GM23248 (cell line): ENCODE measurements around the gene DGKH. TPM values are rescaled to one million over a fixed set of nuclear protein-coding genes. Genes with fewer than 3 reads are reported as not detected.

Experiments
- DNase-seq: peaks from one replicate; pipeline ENCODE4 v3.0.0-alpha.2; 2015
- H2AFZ ChIP-seq: fragments of 200-600 bp; sonication (generic); 2 replicates; pipeline ENCODE4 v1.6.1; 2016; ENCODE audit warnings: antibody characterized with exemption
- H3F3A ChIP-seq: fragments of 200-600 bp; sonication (generic); 2 replicates; pipeline ENCODE4 v1.6.1; 2016; ENCODE audit warnings: mild to moderate bottlenecking, antibody characterized with exemption, mixed run types; ENCODE audit not compliant: insufficient read depth
- H3K27ac ChIP-seq: fragments of 200-600 bp; sonication (generic); 2 replicates; pipeline ENCODE4 v1.5.1; 2016; ENCODE audit warnings: mild to moderate bottlenecking
- H3K27me3 ChIP-seq: fragments of 200-600 bp; sonication (generic); replicated peaks from 2 replicates; pipeline ENCODE4 v1.6.1; 2016; ENCODE audit warnings: mild to moderate bottlenecking; ENCODE audit not compliant: insufficient read depth
- H3K36me3 ChIP-seq: fragments of 200-600 bp; sonication (generic); 2 replicates; pipeline ENCODE4 v1.6.1; 2016; ENCODE audit warnings: low read depth, mild to moderate bottlenecking
- H3K4me1 ChIP-seq: fragments of 200-600 bp; sonication (generic); 2 replicates; pipeline ENCODE4 v1.6.1; 2016; ENCODE audit warnings: mild to moderate bottlenecking; ENCODE audit not compliant: insufficient read depth
- H3K4me2 ChIP-seq: fragments of 200-600 bp; sonication (generic); one replicate; pipeline ENCODE4 v1.6.1; 2016; ENCODE audit warnings: mild to moderate bottlenecking; ENCODE audit not compliant: unreplicated experiment
- H3K4me3 ChIP-seq: fragments of 200-600 bp; sonication (generic); 2 replicates; pipeline ENCODE4 v1.5.1; 2016; ENCODE audit warnings: mild to moderate bottlenecking
- H3K79me2 ChIP-seq: fragments of 200-600 bp; sonication (generic); 2 replicates; pipeline ENCODE4 v1.6.1; 2016; ENCODE audit warnings: mild to moderate bottlenecking; ENCODE audit not compliant: insufficient read depth
- H3K9ac ChIP-seq: fragments of 200-600 bp; sonication (generic); 2 replicates; pipeline ENCODE4 v1.6.1; 2016; ENCODE audit warnings: mild to moderate bottlenecking
- H3K9me2 ChIP-seq: fragments of 200-600 bp; sonication (generic); 2 replicates; pipeline ENCODE4 v1.6.1; 2016; ENCODE audit warnings: mixed run types, mild to moderate bottlenecking, moderate library complexity; ENCODE audit not compliant: insufficient read depth
- H3K9me3 ChIP-seq: fragments of 200-600 bp; sonication (generic); one replicate; pipeline ENCODE4 v1.6.1; 2017; ENCODE audit warnings: low read depth
- H4K20me1 ChIP-seq: fragments of 200-600 bp; sonication (generic); 2 replicates; pipeline ENCODE4 v1.6.0; 2016; ENCODE audit not compliant: insufficient read depth
- EZH2 ChIP-seq: fragments of 200-600 bp; sonication (generic); IDR thresholded peaks from 2 replicates; pipeline ENCODE4 v1.6.1; 2018; ENCODE audit warnings: antibody characterized with exemption, mild to moderate bottlenecking; ENCODE audit not compliant: insufficient read depth, poor library complexity, severe bottlenecking
- EZH2phosphoT487 ChIP-seq: fragments of 200-600 bp; sonication (generic); IDR thresholded peaks from 2 replicates; pipeline ENCODE4 v1.6.1; 2018; ENCODE audit warnings: antibody characterized with exemption, moderate library complexity, mild to moderate bottlenecking, low read depth; ENCODE audit not compliant: insufficient read depth
- WGBS, 2 experiments: methylation state at CpG; one replicate each; pipeline ENCODE4 v1.1.6; 2015 to 2017; ENCODE audit warnings: low lambda C conversion rate in 2 of 2, low coverage in 1 of 2; ENCODE audit errors: missing lambda C conversion rate in 2 of 2; 5-methylcytosine and 5-hydroxymethylcytosine counted together
- in situ Hi-C: fragments of 300-500 bp; cut with MboI; formaldehyde crosslinking; loops from 2 replicates; pipeline ENCODE4 v1.15.0; 2020
- polyA plus RNA-seq: library from polyadenylated mRNA; unstranded; fragments of >200 nt; fragmentation: Nextera tagmentation; extraction: Ambion mirVana; gene quantifications from 2 replicates; pipeline ENCODE4 v1.2.1, GENCODE V29; 2016
- total RNA-seq: library from RNA; depleted of rRNA; stranded (reverse); fragments of >200 nt; shearing (Covaris generic); gene quantifications from 2 replicates; pipeline ENCODE4 v1.2.3, GENCODE V29; 2014

Gene DGKH
- total and polyA plus RNA-seq, 2 experiments from 2014 or later = 1.4 to 7.1 TPM

DNA sequence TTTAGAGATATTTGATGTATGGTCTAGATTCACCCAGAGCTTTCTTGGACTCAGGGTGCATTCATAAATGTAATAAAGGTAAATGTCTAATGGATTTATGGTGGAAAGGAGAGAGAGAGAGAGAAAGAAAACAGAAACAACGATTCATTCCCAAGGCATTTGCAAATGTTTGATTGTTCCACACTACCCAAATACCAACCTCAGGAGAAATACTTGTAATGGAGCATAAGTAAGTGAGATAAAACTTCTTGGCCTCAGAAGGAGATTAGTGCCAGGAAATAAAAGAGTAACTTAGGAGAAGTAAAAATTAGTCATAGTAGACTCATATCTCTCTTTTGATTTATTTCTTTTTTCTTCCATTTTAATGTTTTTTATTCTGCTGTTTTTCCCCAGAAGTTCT lies 40.6 kb upstream of the DGKH start:
- Histone ChIP-seq H3K27me3 (no peaks in the 10 kb centered on the region), H3K4me3 (no peak overlapping the region), H3K4me2 (peak overlapping the region; percentile 11), H3K27ac (peak overlapping the region; percentile 6; the same call in 1 of the 2 replicates), H3F3A (peaks cover 17% of the 10 kb centered on the region), H3K9me3 (no peaks in the 10 kb centered on the region), H3K9ac (no peak overlapping the region), H3K4me1 (peaks cover 13% of the 10 kb centered on the region), H3K79me2 (no peaks in the 10 kb centered on the region), H2AFZ (no peak overlapping the region), H3K9me2 (no peaks in the 10 kb centered on the region), H3K36me3 (no peaks in the 10 kb centered on the region), H4K20me1 (no peaks in the 10 kb centered on the region)
- peak; percentile 56 for DNase-seq
- WGBS, 2 experiments = 35 to 48% methylated on average over 1 of the region's 1 CpG
- in situ Hi-C loops = no loop called here
- no peak for TF ChIP-seq EZH2
- no peak for TF ChIP-seq EZH2phosphoT487

DNA sequence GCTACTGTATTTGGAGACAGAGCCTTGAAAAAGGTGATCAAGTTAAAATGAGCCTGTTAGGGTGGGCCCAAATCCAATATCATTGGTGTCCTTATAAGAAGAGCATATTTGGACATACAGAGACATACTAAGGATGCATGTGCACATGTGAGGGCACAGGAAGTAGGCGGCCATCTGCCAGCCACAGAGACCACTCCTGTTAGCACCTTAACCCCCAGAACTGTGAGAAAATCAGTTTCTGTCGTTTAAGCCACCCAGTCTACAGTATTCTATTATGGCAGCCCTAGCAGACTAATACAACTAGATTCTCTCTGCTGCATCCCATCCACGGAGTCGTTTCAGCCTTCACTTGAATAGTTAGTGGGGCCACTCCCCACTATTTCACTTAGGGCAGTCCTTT lies 39.4 kb upstream of the DGKH start:
- Histone ChIP-seq H3K9me2 (no peaks in the 10 kb centered on the region), H2AFZ (no peak overlapping the region), H3F3A (peaks cover 17% of the 10 kb centered on the region), H3K9ac (no peak overlapping the region), H4K20me1 (no peaks in the 10 kb centered on the region), H3K9me3 (no peaks in the 10 kb centered on the region), H3K4me2 (no peak overlapping the region), H3K4me1 (peaks cover 13% of the 10 kb centered on the region), H3K36me3 (no peaks in the 10 kb centered on the region), H3K27me3 (no peaks in the 10 kb centered on the region), H3K4me3 (no peak overlapping the region), H3K79me2 (no peaks in the 10 kb centered on the region), H3K27ac (no peak overlapping the region)
- no peak for DNase-seq
- WGBS, 2 experiments = 60 to 65% methylated on average over 4 of the region's 4 CpGs
- in situ Hi-C loops = no loop called here
- no peak for TF ChIP-seq EZH2
- TF ChIP-seq EZH2phosphoT487 = no peak

DNA sequence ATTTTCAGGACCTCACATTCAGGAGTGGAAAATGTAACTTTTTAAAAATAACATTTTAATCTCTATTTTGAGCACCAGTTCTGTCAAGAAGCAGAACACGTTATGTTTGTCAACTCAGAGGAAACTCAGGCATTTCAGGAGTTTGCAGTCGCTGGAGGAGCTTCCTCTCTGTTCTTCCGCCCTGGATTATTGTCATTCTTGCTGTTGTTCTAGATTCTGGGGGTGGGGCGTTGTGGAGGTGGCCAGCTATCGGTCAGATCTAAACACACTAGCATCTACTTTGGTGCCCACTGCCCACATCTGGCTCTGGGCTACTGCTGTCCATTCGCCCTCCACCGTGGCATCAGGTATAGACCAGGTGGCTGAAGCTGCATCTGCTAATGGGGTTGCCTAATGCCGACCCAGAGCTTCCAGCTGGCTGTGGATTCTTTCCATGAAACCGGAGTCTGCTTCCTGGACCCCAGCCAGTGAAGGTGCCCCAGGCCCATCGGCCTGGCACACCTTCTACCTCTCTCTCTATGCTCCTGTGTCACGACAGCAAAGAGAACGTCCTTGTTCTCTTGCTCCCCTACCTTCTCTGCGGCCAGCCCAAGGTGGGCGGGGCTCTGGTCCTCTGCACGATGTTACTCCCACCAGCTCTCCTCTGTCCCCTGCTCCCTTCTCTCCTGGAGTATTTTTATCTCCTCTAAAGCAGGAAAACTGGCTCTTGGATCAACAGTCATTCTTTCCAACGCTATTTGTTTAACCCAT lies 36.7 kb upstream of the DGKH start:
- Histone ChIP-seq H3K9ac (no peak overlapping the region), H3K9me3 (no peaks in the 10 kb centered on the region), H3K4me2 (no peak overlapping the region), H3K36me3 (no peaks in the 10 kb centered on the region), H3K4me3 (no peak overlapping the region), H3F3A (peaks cover 17% of the 10 kb centered on the region), H2AFZ (no peak overlapping the region), H3K9me2 (no peaks in the 10 kb centered on the region), H4K20me1 (no peaks in the 10 kb centered on the region), H3K4me1 (peaks cover 13% of the 10 kb centered on the region), H3K79me2 (no peaks in the 10 kb centered on the region), H3K27me3 (no peaks in the 10 kb centered on the region), H3K27ac (no peak overlapping the region)
- in situ Hi-C loops = no loop called here
- TF ChIP-seq EZH2phosphoT487 (no peak), EZH2 (no peak)
- no peak for DNase-seq
- WGBS, 2 experiments = 56 to 61% methylated on average over 16 of the region's 16 CpGs

DNA sequence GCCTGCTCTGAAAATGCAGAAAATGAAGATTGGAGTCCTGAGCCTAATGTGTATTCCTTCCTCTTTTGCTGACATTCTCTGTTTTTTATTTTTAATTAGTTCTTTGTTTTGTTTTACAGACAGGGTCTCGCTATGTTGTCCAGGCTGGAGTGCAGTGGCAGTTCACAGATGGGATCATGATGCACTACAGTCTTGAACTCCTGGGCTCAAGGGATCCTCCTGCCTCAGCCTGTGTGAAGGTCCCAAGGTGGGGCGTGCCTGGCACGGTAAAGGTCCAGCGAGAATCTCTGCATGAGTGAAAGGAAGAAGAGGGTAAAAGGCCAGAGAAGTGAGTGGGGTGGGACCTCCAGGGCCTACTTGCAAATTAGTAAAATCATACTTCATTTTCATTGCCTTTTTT lies 34.3 kb upstream of the DGKH start:
- WGBS, 2 experiments = 93% methylated on average over 4 of the region's 4 CpGs
- Histone ChIP-seq H4K20me1 (no peaks in the 10 kb centered on the region), H3K9me3 (no peaks in the 10 kb centered on the region), H3K4me2 (no peak overlapping the region), H3K27ac (no peak overlapping the region), H3K9ac (no peak overlapping the region), H3K27me3 (no peaks in the 10 kb centered on the region), H3K79me2 (no peaks in the 10 kb centered on the region), H3K36me3 (no peaks in the 10 kb centered on the region), H3K4me3 (no peak overlapping the region), H3K9me2 (no peaks in the 10 kb centered on the region), H3K4me1 (no peaks in the 10 kb centered on the region), H3F3A (no peaks in the 10 kb centered on the region), H2AFZ (no peak overlapping the region)
- in situ Hi-C loops = no loop called here
- no peak for DNase-seq
- TF ChIP-seq EZH2phosphoT487 (no peak), EZH2 (no peak)

DNA sequence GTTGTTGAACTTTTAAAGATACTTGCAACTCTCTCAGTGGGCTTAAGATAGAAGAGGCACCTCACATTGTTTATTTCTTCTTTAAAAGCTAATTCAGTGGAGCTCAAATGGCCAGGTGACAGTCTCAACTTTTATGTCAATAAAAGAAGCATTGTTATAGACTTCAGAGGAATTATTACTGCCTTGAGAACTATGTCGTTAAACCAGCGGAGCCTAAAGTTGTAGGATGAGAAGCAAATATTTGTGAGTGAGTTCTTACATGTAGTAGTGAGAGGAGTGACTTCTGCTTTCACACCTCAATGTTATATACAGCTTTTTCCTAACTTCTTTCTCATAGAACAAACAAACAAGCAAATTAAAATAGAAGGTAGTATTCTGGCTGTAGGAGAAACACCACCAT lies 31.2 kb upstream of the DGKH start:
- Histone ChIP-seq H3K9me2 (no peaks in the 10 kb centered on the region), H3K9ac (no peak overlapping the region), H3K4me3 (no peak overlapping the region), H3K27ac (no peak overlapping the region), H3K4me1 (no peaks in the 10 kb centered on the region), H3K4me2 (no peak overlapping the region), H4K20me1 (no peaks in the 10 kb centered on the region), H3K79me2 (no peaks in the 10 kb centered on the region), H3K9me3 (no peaks in the 10 kb centered on the region), H3K36me3 (no peaks in the 10 kb centered on the region), H3F3A (no peaks in the 10 kb centered on the region), H2AFZ (no peak overlapping the region), H3K27me3 (no peaks in the 10 kb centered on the region)
- WGBS, 2 experiments = 70 to 75% methylated on average over 2 of the region's 2 CpGs
- DNase-seq = no peak
- in situ Hi-C loops = no loop called here
- TF ChIP-seq EZH2 = no peak
- TF ChIP-seq EZH2phosphoT487 = no peak
